Hepatocyte (in vitro differentiated cells): ENCODE results near the gene SSR1.

ENCODE experiments used
- EZH2 ChIP-seq: fragments of 200-600 bp; sonication (generic); IDR thresholded peaks from 2 replicates; pipeline ENCODE4 v1.6.1; 2016; ENCODE audit warnings: antibody characterized with exemption, mild to moderate bottlenecking, borderline replicate concordance
- EZH2phosphoT487 ChIP-seq: fragments of 200-600 bp; sonication (generic); IDR thresholded peaks from one replicate; pipeline ENCODE4 v1.6.1; 2018; ENCODE audit warnings: antibody characterized with exemption, mild to moderate bottlenecking, low read depth, moderate library complexity; ENCODE audit not compliant: unreplicated experiment, severe bottlenecking
- TF ChIP-seq, protein P1 (sequence below): fragments of 200-600 bp; sonication (generic); IDR thresholded peaks from 2 replicates; pipeline ENCODE4 v1.5.1; 2016; ENCODE audit warnings: antibody characterized with exemption, mild to moderate bottlenecking; ENCODE audit not compliant: poor library complexity

DNA sequence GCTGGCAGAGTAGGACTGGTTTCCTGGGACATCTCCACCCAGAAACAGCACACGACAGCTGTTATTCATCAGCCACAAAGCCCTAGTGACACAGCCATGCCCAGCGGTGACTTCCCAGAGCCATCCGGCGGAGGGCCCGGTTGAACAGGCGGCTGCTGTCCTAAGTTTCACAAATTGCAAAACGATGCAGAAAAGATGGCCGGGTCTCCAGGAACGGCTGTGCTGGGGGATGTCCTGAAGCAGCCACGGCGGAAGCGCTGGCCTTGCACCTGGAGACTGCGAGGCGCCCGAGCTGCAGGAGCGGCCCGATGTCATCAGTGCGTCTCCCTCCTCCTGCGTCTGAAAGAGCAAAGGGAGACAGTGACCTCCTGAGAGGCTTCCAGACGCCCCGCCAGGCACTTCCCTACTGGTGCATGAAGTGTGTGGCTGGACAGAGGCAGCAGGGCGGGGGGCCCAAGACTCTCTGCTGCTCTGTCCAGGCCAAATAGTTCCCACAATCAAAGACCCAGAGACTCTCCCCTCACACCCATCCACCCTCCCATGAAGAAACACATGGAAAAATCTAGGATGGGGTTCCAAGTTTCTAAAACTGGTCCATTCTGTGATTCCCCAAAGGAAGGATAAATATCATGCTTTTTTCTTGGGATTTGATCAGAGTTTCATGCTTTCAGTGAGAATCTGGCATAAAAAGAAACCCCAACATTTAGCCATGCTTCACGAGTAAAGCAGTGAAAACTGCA is 44.0 kb downstream of the SSR1 start:
- TF ChIP-seq, protein P1, sequence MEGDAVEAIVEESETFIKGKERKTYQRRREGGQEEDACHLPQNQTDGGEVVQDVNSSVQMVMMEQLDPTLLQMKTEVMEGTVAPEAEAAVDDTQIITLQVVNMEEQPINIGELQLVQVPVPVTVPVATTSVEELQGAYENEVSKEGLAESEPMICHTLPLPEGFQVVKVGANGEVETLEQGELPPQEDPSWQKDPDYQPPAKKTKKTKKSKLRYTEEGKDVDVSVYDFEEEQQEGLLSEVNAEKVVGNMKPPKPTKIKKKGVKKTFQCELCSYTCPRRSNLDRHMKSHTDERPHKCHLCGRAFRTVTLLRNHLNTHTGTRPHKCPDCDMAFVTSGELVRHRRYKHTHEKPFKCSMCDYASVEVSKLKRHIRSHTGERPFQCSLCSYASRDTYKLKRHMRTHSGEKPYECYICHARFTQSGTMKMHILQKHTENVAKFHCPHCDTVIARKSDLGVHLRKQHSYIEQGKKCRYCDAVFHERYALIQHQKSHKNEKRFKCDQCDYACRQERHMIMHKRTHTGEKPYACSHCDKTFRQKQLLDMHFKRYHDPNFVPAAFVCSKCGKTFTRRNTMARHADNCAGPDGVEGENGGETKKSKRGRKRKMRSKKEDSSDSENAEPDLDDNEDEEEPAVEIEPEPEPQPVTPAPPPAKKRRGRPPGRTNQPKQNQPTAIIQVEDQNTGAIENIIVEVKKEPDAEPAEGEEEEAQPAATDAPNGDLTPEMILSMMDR: no peak
- TF ChIP-seq EZH2 (no peak), EZH2phosphoT487 (no peak)
